HG03558 (cell line): ENCODE measurements around the gene CETN3.
A peak's percentile ranks its signal among the peaks of the same experiment; 100 is the strongest.

Experiments used
- ATAC-seq: cut with Tn5 transposase; IDR thresholded peaks from one replicate; pipeline ENCODE4 v1.9.1; 2021; ENCODE audit warnings: moderate number of reproducible peaks; ENCODE audit not compliant: unreplicated experiment; ENCODE audit errors: extremely low read depth

Gene CETN3

GRCh38 chr5:90409318-90410177, at the start of gene CETN3:
Gene CETN3, minus strand, starts transcription at chr5:90409756. Its CDS starts 95 bp downstream, at chr5:90409661.
- ATAC-seq, result peak; percentile 88

GRCh38 chr5:90446961-90447360, 37.4 kb upstream of the CETN3 start:
- ATAC-seq, result no peak

- ATAC-seq, result no peak
Measured at GRCh38 chr5:90440644-90441043, 31.1 kb upstream of the CETN3 start.

- no peak for ATAC-seq
Measured at GRCh38 chr5:90438100-90438499, 28.5 kb upstream of the CETN3 start.

GRCh38 chr5:90437663-90438062, 28.1 kb upstream of the CETN3 start:
- no peak for ATAC-seq

- peak; percentile 49 for ATAC-seq
Measured at GRCh38 chr5:90434116-90434714, 24.7 kb upstream of the CETN3 start.

- ATAC-seq, result peak; percentile 57
Measured at GRCh38 chr5:90424245-90424644, 14.7 kb upstream of the CETN3 start.

- no peak for ATAC-seq
Measured at GRCh38 chr5:90421136-90421535, 11.6 kb upstream of the CETN3 start.

- no peak for ATAC-seq
Measured at GRCh38 chr5:90418214-90418613, 8.7 kb upstream of the CETN3 start.

GRCh38 chr5:90410178-90410762, 714 bp upstream of the CETN3 start:
- no peak for ATAC-seq

- ATAC-seq, result peak; percentile 0
Measured at GRCh38 chr5:90408571-90409317, 812 bp downstream of the CETN3 start.

- ATAC-seq, result no peak
Measured at GRCh38 chr5:90406466-90406865, 3.1 kb downstream of the CETN3 start.

- no peak for ATAC-seq
Measured at GRCh38 chr5:90402521-90403255, 6.9 kb downstream of the CETN3 start.

GRCh38 chr5:90399251-90399650, 10.3 kb downstream of the CETN3 start:
- ATAC-seq, result no peak

- no peak for ATAC-seq
Measured at GRCh38 chr5:90398726-90399125, 10.8 kb downstream of the CETN3 start.

- no peak for ATAC-seq
Measured at GRCh38 chr5:90395005-90395404, 14.6 kb downstream of the CETN3 start.

- ATAC-seq, result no peak
Measured at GRCh38 chr5:90390928-90391327, 18.6 kb downstream of the CETN3 start.

- ATAC-seq, result no peak
Measured at GRCh38 chr5:90390326-90390725, 19.2 kb downstream of the CETN3 start.

GRCh38 chr5:90387508-90387907, 22.0 kb downstream of the CETN3 start:
- ATAC-seq, result no peak

- ATAC-seq, result no peak
Measured at GRCh38 chr5:90386099-90386710, 23.4 kb downstream of the CETN3 start.
